ENCODE results near the gene GOLT1A.
"Not testable (repeated sequence)": the region's sequence is repeated elsewhere in the genome, so short reads cannot be mapped to it uniquely, and the experiment has no call there.

GRCh38 chr1:204237515-204237914, 23.7 kb upstream of the GOLT1A start:
- TF ChIP-seq, protein P1, sequence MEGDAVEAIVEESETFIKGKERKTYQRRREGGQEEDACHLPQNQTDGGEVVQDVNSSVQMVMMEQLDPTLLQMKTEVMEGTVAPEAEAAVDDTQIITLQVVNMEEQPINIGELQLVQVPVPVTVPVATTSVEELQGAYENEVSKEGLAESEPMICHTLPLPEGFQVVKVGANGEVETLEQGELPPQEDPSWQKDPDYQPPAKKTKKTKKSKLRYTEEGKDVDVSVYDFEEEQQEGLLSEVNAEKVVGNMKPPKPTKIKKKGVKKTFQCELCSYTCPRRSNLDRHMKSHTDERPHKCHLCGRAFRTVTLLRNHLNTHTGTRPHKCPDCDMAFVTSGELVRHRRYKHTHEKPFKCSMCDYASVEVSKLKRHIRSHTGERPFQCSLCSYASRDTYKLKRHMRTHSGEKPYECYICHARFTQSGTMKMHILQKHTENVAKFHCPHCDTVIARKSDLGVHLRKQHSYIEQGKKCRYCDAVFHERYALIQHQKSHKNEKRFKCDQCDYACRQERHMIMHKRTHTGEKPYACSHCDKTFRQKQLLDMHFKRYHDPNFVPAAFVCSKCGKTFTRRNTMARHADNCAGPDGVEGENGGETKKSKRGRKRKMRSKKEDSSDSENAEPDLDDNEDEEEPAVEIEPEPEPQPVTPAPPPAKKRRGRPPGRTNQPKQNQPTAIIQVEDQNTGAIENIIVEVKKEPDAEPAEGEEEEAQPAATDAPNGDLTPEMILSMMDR (IDR thresholded peaks at IDR 0.05; ENCODE audit: borderline replicate concordance, extremely low read depth, low read length, poor library complexity, severe bottlenecking), result not testable (repeated sequence)
- not testable (repeated sequence) for TF ChIP-seq EZH2 (IDR thresholded peaks at IDR 0.05; ENCODE audit: borderline replicate concordance, low read depth, low read length, severe bottlenecking)
